Left ventricle myocardium inferior (tissue), 1 donor: ENCODE results near the gene GFRA4. TPM values are rescaled to one million over a fixed set of nuclear protein-coding genes. Genes with fewer than 3 reads are reported as not detected.

Experiments used
- DNase-seq: peaks from one replicate; pipeline ENCODE4 v3.0.0-alpha.2; 2020
- H3K27ac ChIP-seq: fragments of 200-600 bp; replicated peaks from 2 replicates; pipeline ENCODE4 v1.8.0; 2021
- H3K27me3 ChIP-seq: fragments of 200-600 bp; 2 replicates; pipeline ENCODE4 v1.8.0; 2021; ENCODE audit warnings: low read depth
- H3K36me3 ChIP-seq: fragments of 200-600 bp; 2 replicates; pipeline ENCODE4 v1.8.0; 2021
- H3K4me1 ChIP-seq: fragments of 200-600 bp; 2 replicates; pipeline ENCODE4 v1.8.0; 2021
- H3K4me3 ChIP-seq: fragments of 200-600 bp; 2 replicates; pipeline ENCODE4 v1.8.0; 2021; ENCODE audit warnings: mild to moderate bottlenecking, moderate library complexity
- H3K9me3 ChIP-seq: fragments of 200-600 bp; replicated peaks from 2 replicates; pipeline ENCODE4 v1.8.0; 2021
- intact Hi-C: fragments of 100-400 bp; cut with micrococcal nuclease; formaldehyde crosslinking; loops from one replicate; pipeline ENCODE4 v1.11.0; 2022
- total RNA-seq: library from RNA; stranded (reverse); fragmentation: NEBNext Ultra II Directional; extraction: Animal tissue kit (Norgen Biotek cat#: 25700); gene quantifications from one replicate; pipeline ENCODE4 v1.2.1, GENCODE V29; 2021
- TF ChIP-seq, protein P1 (sequence below): fragments of 200-600 bp; IDR thresholded peaks from 2 replicates; pipeline ENCODE4 v1.8.0; 2021; ENCODE audit warnings: antibody characterized with exemption, mild to moderate bottlenecking, borderline replicate concordance
- donor health status: DM: no; HTN: yes; CAD: no; lungs with severe emphysema.

GFRA4 gene
- total RNA-seq, 1 donor from 2014 or later, result not detected

- Histone ChIP-seq H3K4me3 (no peak overlapping the region), H3K27me3 (peaks cover 74% of the 10 kb centered on the region), H3K4me1 (peaks cover 9% of the 10 kb centered on the region), H3K27ac (no peak overlapping the region), H3K9me3 (no peaks in the 10 kb centered on the region), H3K36me3 (no peaks in the 10 kb centered on the region)
- intact Hi-C loops, result no loop called here
- no peak for DNase-seq
- TF ChIP-seq, protein P1, sequence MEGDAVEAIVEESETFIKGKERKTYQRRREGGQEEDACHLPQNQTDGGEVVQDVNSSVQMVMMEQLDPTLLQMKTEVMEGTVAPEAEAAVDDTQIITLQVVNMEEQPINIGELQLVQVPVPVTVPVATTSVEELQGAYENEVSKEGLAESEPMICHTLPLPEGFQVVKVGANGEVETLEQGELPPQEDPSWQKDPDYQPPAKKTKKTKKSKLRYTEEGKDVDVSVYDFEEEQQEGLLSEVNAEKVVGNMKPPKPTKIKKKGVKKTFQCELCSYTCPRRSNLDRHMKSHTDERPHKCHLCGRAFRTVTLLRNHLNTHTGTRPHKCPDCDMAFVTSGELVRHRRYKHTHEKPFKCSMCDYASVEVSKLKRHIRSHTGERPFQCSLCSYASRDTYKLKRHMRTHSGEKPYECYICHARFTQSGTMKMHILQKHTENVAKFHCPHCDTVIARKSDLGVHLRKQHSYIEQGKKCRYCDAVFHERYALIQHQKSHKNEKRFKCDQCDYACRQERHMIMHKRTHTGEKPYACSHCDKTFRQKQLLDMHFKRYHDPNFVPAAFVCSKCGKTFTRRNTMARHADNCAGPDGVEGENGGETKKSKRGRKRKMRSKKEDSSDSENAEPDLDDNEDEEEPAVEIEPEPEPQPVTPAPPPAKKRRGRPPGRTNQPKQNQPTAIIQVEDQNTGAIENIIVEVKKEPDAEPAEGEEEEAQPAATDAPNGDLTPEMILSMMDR, result no peak
Measured at GRCh38 chr20:3663858-3664257, 659 bp upstream of the GFRA4 start.

DNA sequence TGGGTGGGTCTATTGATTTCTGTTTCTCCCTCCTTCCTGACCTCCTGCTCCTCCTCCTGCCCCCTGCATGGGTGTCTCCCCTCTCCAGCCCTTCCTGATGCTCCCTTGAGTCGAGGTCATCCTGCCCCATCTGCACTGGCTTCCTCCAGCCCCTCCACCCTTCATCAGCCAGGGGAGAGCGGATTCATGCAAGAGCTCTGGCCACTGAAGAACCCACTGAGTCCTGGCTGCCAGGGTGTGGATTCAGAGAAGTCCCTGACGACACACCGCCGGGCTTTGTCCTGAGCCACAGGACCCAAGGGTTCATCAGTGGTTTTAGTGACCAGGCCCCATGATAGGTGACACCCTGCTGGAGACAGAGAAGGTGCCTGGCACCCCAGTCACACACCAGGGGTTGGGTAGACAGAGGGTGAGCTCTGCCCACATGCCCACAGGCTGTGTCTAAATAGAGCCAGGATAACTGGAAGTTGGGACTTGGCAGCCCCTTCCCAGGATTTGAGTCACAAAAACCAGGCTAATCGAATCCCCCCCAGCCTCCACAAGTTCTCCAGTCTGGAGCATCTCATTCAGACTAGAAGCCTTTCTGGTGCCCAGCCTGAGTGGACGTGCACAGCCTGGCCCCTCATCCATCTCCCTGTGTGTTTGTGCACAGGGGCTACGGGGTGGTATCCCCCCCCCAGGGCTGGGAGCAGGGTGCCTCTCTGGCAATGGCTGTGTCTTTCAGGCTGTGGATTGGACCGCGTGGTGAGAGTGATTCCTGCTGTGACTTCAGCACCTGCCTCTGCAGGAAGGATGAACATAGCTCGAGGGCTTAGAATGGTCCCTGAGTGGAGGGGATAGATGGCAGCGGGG, 1.2 kb downstream of the GFRA4 start:
- H3K36me3 ChIP-seq, result no peaks in the 10 kb centered on the region
- no peak overlapping the region for H3K4me3 ChIP-seq
- H3K9me3 ChIP-seq, result no peaks in the 10 kb centered on the region
- no peak overlapping the region for H3K27ac ChIP-seq
- TF ChIP-seq, protein P1, result no peak
- H3K27me3 ChIP-seq, result peaks cover 77% of the 10 kb centered on the region
- peaks cover 9% of the 10 kb centered on the region for H3K4me1 ChIP-seq
- DNase-seq, result no peak
- intact Hi-C loops, result no loop called here

DNA sequence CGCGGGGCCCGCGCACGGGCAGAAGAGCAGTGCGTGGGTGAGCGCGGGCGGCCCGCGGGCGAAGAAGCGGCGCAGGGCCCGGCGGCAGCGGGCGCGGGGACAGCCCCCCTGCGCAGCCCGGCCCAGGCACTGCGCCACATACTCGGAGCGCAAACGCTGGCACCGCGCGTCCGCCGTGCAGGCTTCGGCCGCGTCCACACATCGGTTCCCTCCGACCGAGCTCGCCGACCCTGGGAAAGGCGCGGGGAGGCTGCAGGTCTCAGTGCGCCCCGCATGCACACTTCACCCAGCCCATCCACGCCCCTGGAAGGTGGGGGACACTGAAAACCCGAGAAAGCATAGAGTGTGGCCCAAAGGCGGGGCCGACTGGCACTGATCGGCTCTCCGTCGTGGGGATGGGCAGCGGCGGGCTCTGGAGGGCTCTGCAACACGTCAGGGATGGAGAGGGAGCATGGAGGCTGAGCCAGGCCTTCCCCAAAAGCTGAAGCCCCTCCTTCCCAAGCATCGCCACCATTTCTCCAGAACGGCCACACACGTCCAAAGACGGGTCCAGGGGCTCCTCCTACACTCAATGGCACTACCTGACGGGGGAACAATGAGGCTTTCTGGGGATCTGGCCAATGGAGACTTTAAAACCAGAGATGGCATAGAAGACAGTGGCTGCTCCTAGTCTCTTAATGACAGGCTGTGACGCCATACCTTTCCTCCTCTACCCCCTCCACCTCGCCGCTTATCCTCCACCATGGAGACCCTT, 2.0 kb downstream of the GFRA4 start:
- TF ChIP-seq, protein P1, result no peak
- Histone ChIP-seq H3K9me3 (no peaks in the 10 kb centered on the region), H3K27ac (no peak overlapping the region), H3K27me3 (peaks cover 69% of the 10 kb centered on the region), H3K36me3 (no peaks in the 10 kb centered on the region), H3K4me1 (peaks cover 9% of the 10 kb centered on the region), H3K4me3 (peak overlapping the region; percentile 43)
- no peak for DNase-seq
- intact Hi-C loops, result no loop called here

GRCh38 chr20:3660262-3661059, 2.7 kb downstream of the GFRA4 start:
- Histone ChIP-seq H3K27me3 (peaks cover 67% of the 10 kb centered on the region), H3K27ac (no peak overlapping the region), H3K36me3 (no peaks in the 10 kb centered on the region), H3K4me1 (peaks cover 9% of the 10 kb centered on the region), H3K9me3 (peaks cover 1% of the 10 kb centered on the region), H3K4me3 (peak overlapping the region; percentile 43)
- intact Hi-C loops, result no loop called here
- no peak for DNase-seq
- TF ChIP-seq, protein P1, result no peak
